GM12891 (cell line): Measurements from ENCODE around the gene ALG1L2.
"Not testable (repeated sequence)": the region's sequence is repeated elsewhere in the genome, so short reads cannot be mapped to it uniquely, and the experiment has no call there.

Experiments
- POLR2A ChIP-seq: IDR thresholded peaks from 2 replicates; pipeline ENCODE4 v1.6.1; 2011; ENCODE audit warnings: low read depth, low read length, control low read depth
- TAF1 ChIP-seq: IDR thresholded peaks from 2 replicates; pipeline ENCODE4 v1.6.1; 2011; ENCODE audit warnings: low read depth, low read length, control low read depth

- not testable (repeated sequence) for TF ChIP-seq POLR2A, TAF1
These were observed 12.9 kb downstream of the ALG1L2 start for GRCh38 chr3:130094491-130094941.
